ENCODE results near the gene HMG20A.

GRCh38 chr15:77502379-77503095, 81.8 kb downstream of the HMG20A start:
- no peak for TF ChIP-seq CTCF (IDR thresholded peaks at IDR 0.05)
- no peak for TF ChIP-seq ZFX (IDR thresholded peaks at IDR 0.05; ENCODE audit: borderline replicate concordance)

Measured in 22Rv1 (cell line).